DND-41 (cell line): ENCODE measurements around the gene NR2C1.

Source experiments
- CTCF ChIP-seq: IDR thresholded peaks from 2 replicates; pipeline ENCODE4 v1.5.1; 2012; ENCODE audit warnings: borderline replicate concordance, low read length, moderate library complexity, mild to moderate bottlenecking; ENCODE audit not compliant: poor library complexity, severe bottlenecking; ENCODE audit errors: extremely low read depth
- EZH2 ChIP-seq: IDR thresholded peaks from 3 replicates; pipeline ENCODE4 v1.6.1; 2012; ENCODE audit warnings: borderline replicate concordance, low read depth, mild to moderate bottlenecking, moderate library complexity, low read length, inconsistent platforms; ENCODE audit not compliant: severe bottlenecking

GRCh38 chr12:95116773-95117172, 43.4 kb upstream of the NR2C1 start:
- TF ChIP-seq CTCF: no peak
- TF ChIP-seq EZH2: no peak
